K562 (cell line): ENCODE data around the gene RALB. TPM values are rescaled to one million over a fixed set of nuclear protein-coding genes. Genes with fewer than 3 reads are reported as not detected.

Experiments
- ATAC-seq: fragments of 200-7000 bp; cut with Tn5 transposase; 3 replicates; pipeline ENCODE4 v1.9.1; 2020; ENCODE audit warnings: moderate library complexity
- BruUV-seq: library from RNA; stranded (reverse); fragments of 400-500 nt; replicated peaks from 2 replicates; lab custom pipeline; 2021; lab: Mats Ljungman, UMichigan
- CTCF ChIA-PET: fragments of 300-600 bp; formaldehyde crosslinking; extraction: SDS; loops from one replicate; lab custom pipeline; 2021; ENCODE audit warnings: low intra/inter-chr PET ratio; lab: Yijun Ruan, JAX
- POLR2A ChIA-PET: fragments of 300-600, 350-650 bp; sonication (Branson Sonifier 250); formaldehyde crosslinking; extraction: SDS; loops from one replicate; lab custom pipeline; 2021; ENCODE audit warnings: antibody characterized with exemption, inconsistent platforms; lab: Yijun Ruan, JAX
- DNase-seq, 4 experiments: peaks; one replicate each; pipeline versions ENCODE4 v3.0.0 to v3.0.0-alpha.2; 2011 to 2018; ENCODE audit warnings: low spot score in 3 of 4, mixed read lengths in 3 of 4; ENCODE audit errors: extremely low read depth in 1 of 4
- FAIRE-seq: peaks from 2 replicates; lab custom pipeline; 2011; peaks lifted over from hg19 to GRCh38; lab: Jason Lieb, UNC
- H2AFZ ChIP-seq: 2 replicates; pipeline ENCODE4 v1.6.0; 2011; ENCODE audit warnings: low read depth, low read length, control low read depth, inconsistent platforms
- H3K27ac ChIP-seq: fragments of 200-600 bp; 3 replicates; pipeline ENCODE4 v1.8.0; 2011; ENCODE audit warnings: low read depth, mild to moderate bottlenecking, control low read depth, inconsistent platforms, low read length, moderate library complexity, mixed read lengths; ENCODE audit errors: extremely low read depth
- H3K27me3 ChIP-seq, 2 experiments: fragments of 300-600 bp in 1 of 2; 2 replicates in 1 of 2; 3 replicates in 1 of 2; pipeline versions ENCODE4 v1.6.0 to v1.8.0; 2011; ENCODE audit warnings: inconsistent platforms in 2 of 2, low read length in 2 of 2, mild to moderate bottlenecking in 1 of 2, mixed read lengths in 1 of 2, moderate library complexity in 1 of 2; ENCODE audit not compliant: control insufficient read depth in 2 of 2, insufficient read depth in 2 of 2
- H3K36me3 ChIP-seq: fragments of 300-600 bp; 3 replicates; pipeline ENCODE4 v1.8.0; 2011; ENCODE audit warnings: mild to moderate bottlenecking, low read length, inconsistent platforms; ENCODE audit not compliant: control insufficient read depth, insufficient read depth
- H3K4me1 ChIP-seq, 2 experiments: fragments of 200-600 bp in 1 of 2; replicated peaks in 1 of 2; 2 replicates in 1 of 2; 3 replicates in 1 of 2; pipeline versions ENCODE4 v1.5.1 to v1.8.0; 2011; ENCODE audit warnings: inconsistent platforms in 2 of 2, low read length in 2 of 2, mild to moderate bottlenecking in 1 of 2, mixed read lengths in 1 of 2, moderate library complexity in 1 of 2; ENCODE audit not compliant: control insufficient read depth in 2 of 2, insufficient read depth in 2 of 2
- H3K4me2 ChIP-seq: 2 replicates; pipeline ENCODE4 v1.6.1; 2011; ENCODE audit warnings: low read length, control low read depth, inconsistent platforms, mixed read lengths; ENCODE audit not compliant: insufficient read depth
- H3K4me3 ChIP-seq: fragments of 200-600 bp; sonication (generic), shearing (Covaris generic); 2 replicates; pipeline ENCODE4 v1.5.1; 2016; ENCODE audit warnings: control low read depth, inconsistent platforms
- H3K79me2 ChIP-seq: fragments of 200-600 bp; 3 replicates; pipeline ENCODE4 v1.8.0; 2011; ENCODE audit warnings: low read length, inconsistent platforms; ENCODE audit not compliant: control insufficient read depth, insufficient read depth
- H3K9ac ChIP-seq, 2 experiments: 2 replicates each; pipeline versions ENCODE4 v1.6.0 to v1.6.1; 2011; ENCODE audit warnings: low read depth in 2 of 2, low read length in 2 of 2, control low read depth in 1 of 2, inconsistent platforms in 1 of 2, mild to moderate bottlenecking in 1 of 2, mixed read lengths in 1 of 2; ENCODE audit not compliant: insufficient read depth in 1 of 2
- H3K9me1 ChIP-seq: one replicate; pipeline ENCODE4 v1.6.0; 2011; ENCODE audit warnings: inconsistent platforms, mild to moderate bottlenecking, low read length, moderate library complexity; ENCODE audit not compliant: control insufficient read depth, insufficient read depth
- H3K9me3 ChIP-seq: replicated peaks from 2 replicates; pipeline ENCODE4 v1.5.1; 2011; ENCODE audit warnings: low read depth, low read length, inconsistent platforms; ENCODE audit not compliant: control insufficient read depth, insufficient read depth
- H4K20me1 ChIP-seq: replicated peaks from 2 replicates; pipeline ENCODE4 v1.6.1; 2011; ENCODE audit warnings: low read length, inconsistent platforms, mixed read lengths; ENCODE audit not compliant: control insufficient read depth, insufficient read depth
- ARHGAP35 ChIP-seq: fragments of 450-650 bp; IDR thresholded peaks from 2 replicates; pipeline ENCODE4 v1.6.1; 2018; ENCODE audit not compliant: partially characterized antibody
- CREM ChIP-seq: IDR thresholded peaks from 2 replicates; pipeline ENCODE4 v1.6.1; 2014; ENCODE audit warnings: antibody characterized with exemption, low read depth
- MAZ ChIP-seq, 2 experiments: fragments of 450-650 bp in 1 of 2; sonication (generic) in 1 of 2; formaldehyde crosslinking; IDR thresholded peaks in 1 of 2; conservative IDR thresholded peaks in 1 of 2; 2 replicates each; pipeline versions ENCODE4 v1.4.0 to v1.5.0; 2020; ENCODE audit warnings: mild to moderate bottlenecking in 1 of 2, missing genetic modification reagents in 1 of 2
- RAD21 ChIP-seq, 2 experiments: fragments of 250-450 bp in 1 of 2; fragments of 450-650 bp in 1 of 2; sonication (Bioruptor Pico) in 1 of 2; formaldehyde crosslinking in 1 of 2; IDR thresholded peaks in 1 of 2; conservative IDR thresholded peaks in 1 of 2; 2 replicates each; pipeline versions ENCODE4 v1.4.0 to v1.8.0; 2020 to 2022; ENCODE audit warnings: mild to moderate bottlenecking in 2 of 2, moderate library complexity in 1 of 2
- RBFOX2 ChIP-seq: fragments of 200-400 bp; formaldehyde crosslinking; IDR thresholded peaks from 2 replicates; pipeline ENCODE4 v1.6.1; 2017; ENCODE audit warnings: low read depth, mild to moderate bottlenecking, low read length, moderate library complexity
- REST ChIP-seq, 2 experiments: fragments of 450-650 bp; formaldehyde crosslinking in 1 of 2; IDR thresholded peaks; 2 replicates each; pipeline versions ENCODE4 v1.4.0 to v1.6.1; 2014 to 2020; ENCODE audit warnings: mild to moderate bottlenecking in 2 of 2, borderline replicate concordance in 1 of 2, low read depth in 1 of 2
- RHOXF2B ChIP-seq: fragments of 250-450 bp; sonication (Bioruptor Pico); conservative IDR thresholded peaks from 2 replicates; pipeline ENCODE4 v1.5.1; 2021
- SMARCE1 ChIP-seq: fragments of 450-650 bp; IDR thresholded peaks from 2 replicates; pipeline ENCODE4 v1.7.1; 2016; ENCODE audit warnings: mild to moderate bottlenecking
- TOE1 ChIP-seq, 2 experiments: fragments of 450-650 bp in 1 of 2; sonication (generic) in 1 of 2; formaldehyde crosslinking in 1 of 2; IDR thresholded peaks; 2 replicates each; pipeline versions ENCODE4 v1.7.1 to v1.8.0; 2016 to 2022; ENCODE audit warnings: borderline replicate concordance in 2 of 2, mild to moderate bottlenecking in 2 of 2, antibody characterized with exemption in 1 of 2, inconsistent platforms in 1 of 2, low read depth in 1 of 2, missing genetic modification reagents in 1 of 2, moderate library complexity in 1 of 2
- ZBTB9 ChIP-seq: fragments of 450-650 bp; formaldehyde crosslinking; IDR thresholded peaks from 2 replicates; pipeline ENCODE4 v1.4.0; 2020; ENCODE audit warnings: mild to moderate bottlenecking, moderate library complexity
- ZNF830 ChIP-seq: fragments of 250-450 bp; sonication (Bioruptor Pico); IDR thresholded peaks from 2 replicates; pipeline ENCODE4 v1.5.0; 2021; ENCODE audit warnings: mild to moderate bottlenecking
- WGBS: fragments of 100-300 bp; shearing (Covaris generic); methylation state at CpG from one replicate; pipeline ENCODE4 v1.1.6; 2016; ENCODE audit warnings: low coverage, mixed read lengths; ENCODE audit not compliant: insufficient coverage; ENCODE audit errors: missing lambda C conversion rate; 5-methylcytosine and 5-hydroxymethylcytosine counted together
- in situ Hi-C: fragments of 300-500 bp; cut with MboI; formaldehyde crosslinking; loops from 4 replicates; pipeline ENCODE4 v1.15.0; 2018; ENCODE audit warnings: inconsistent platforms, mixed read lengths
- intact Hi-C: fragments of 100-400 bp; cut with micrococcal nuclease; formaldehyde crosslinking; loops from 2 replicates; pipeline ENCODE4 v1.14.2; 2022
- polyA plus RNA-seq, 8 experiments: library from polyadenylated mRNA; depleted of rRNA in 4 of 8; stranded (reverse) in 5 of 8; unstranded in 3 of 8; fragments of >200 nt; fragmentation: Nextera tagmentation in 2 of 8; fragmentation: Illumina TruSeq in 1 of 8; extraction: Ambion mirVana in 2 of 8; extraction: Trizol in 1 of 8; gene quantifications; 2 replicates each; pipeline versions ENCODE4 v1.2.1 to v1.2.3, GENCODE V29; 2011 to 2014; ENCODE audit warnings: inconsistent platforms in 1 of 8, missing spikeins in 1 of 8
- total RNA-seq, 7 experiments: library from RNA; depleted of rRNA in 6 of 7; stranded (reverse); fragments of >200 nt in 6 of 7; fragmentation: Illumina TruSeq in 2 of 7; extraction: Trizol in 2 of 7; gene quantifications; 2 replicates each; pipeline versions ENCODE4 v1.2.1 to v1.2.3, GENCODE V29; 2011 to 2021; ENCODE audit warnings: low replicate concordance in 1 of 7

The RALB gene
- total and polyA plus RNA-seq, 9 of the 15 experiments (the other 6 are each of a cell fraction or from before 2014, with no cell fraction given) = 14.8 to 65.6 (median 38.4) TPM

GRCh38 chr2:120206022-120206581, 46.5 kb upstream of the RALB start:
- no peak overlapping the region; a peak in 1 of 4 replicates for H3K9ac ChIP-seq
- POLR2A ChIA-PET = interaction anchor here (0.6 kb wide), 1 partner anchor 107 kb away, joined by 3 read pairs; no protein-coding TSS in a partner anchor
- H4K20me1 ChIP-seq = 0 out of 2 replicates have a peak, but pooled peaks cover 5% of the 10 kb centered on the region
- H3K9me3 ChIP-seq = no peaks in the 10 kb centered on the region
- H3K27ac ChIP-seq = no peak overlapping the region
- CTCF ChIA-PET = interaction anchor here (1.2 kb wide), 1 partner anchor 107 kb away, joined by 6 read pairs; no protein-coding TSS in a partner anchor
- no peak overlapping the region for H2AFZ ChIP-seq
- BruUV-seq = no TSS peak
- peaks cover 2 to 20% of the 10 kb centered on the region in 2 experiments; a peak in 4 of 5 replicates for H3K27me3 ChIP-seq
- H3K79me2 ChIP-seq = no peaks in the 10 kb centered on the region
- DNase-seq (peak; percentile 56 to 62 (median 58)), ATAC-seq (peak; percentile 86), FAIRE-seq (peak; percentile 35)
- in situ Hi-C loops = no loop called here
- H3K9me1 ChIP-seq = no peaks in the 10 kb centered on the region
- H3K4me1 ChIP-seq = peaks cover 0 to 9% of the 10 kb centered on the region in 2 experiments; a peak in 2 of 5 replicates
- no peaks in the 10 kb centered on the region for H3K36me3 ChIP-seq
- 10% methylated on average over 8 of the region's 8 CpGs for WGBS
- H3K4me3 ChIP-seq = no peak overlapping the region
- intact Hi-C loops = loop anchor here (1.0 kb wide), 1 partner anchor 107 kb away; no protein-coding TSS in a partner anchor
- no peak overlapping the region for H3K4me2 ChIP-seq
- no peak for TF ChIP-seq TOE1 (IDR thresholded peaks at IDR 0.05; ENCODE audit: borderline replicate concordance)
- no peak for TF ChIP-seq TOE1 (CRISPR knock-in tag; IDR thresholded peaks at IDR 0.05; ENCODE audit: borderline replicate concordance, low read depth)
- no peak for TF ChIP-seq ARHGAP35
- peak; percentile 59; the same call in 1 of the 2 replicates for TF ChIP-seq REST (IDR thresholded peaks at IDR 0.05; ENCODE audit: borderline replicate concordance)
- TF ChIP-seq REST (CRISPR knock-in tag; IDR thresholded peaks at IDR 0.05; ENCODE audit: low read depth) = no peak
- TF ChIP-seq RAD21 (CRISPR knock-in tag; conservative IDR thresholded peaks at IDR 0.05 in 1 of 2, IDR thresholded peaks at IDR 0.05 in 1 of 2) = peak; percentile 38 to 73; a peak in 3 of 4 replicates
- no peak for TF ChIP-seq SMARCE1
- 0 out of 2 replicates have a peak, but pooled peaks have one; percentile 12 for TF ChIP-seq CREM
- TF ChIP-seq ZNF830 = no peak
- peak in 1 of 2 experiments; percentile 33; a peak in 1 of 4 replicates for TF ChIP-seq MAZ (CRISPR knock-in tag; conservative IDR thresholded peaks at IDR 0.05 in 1 of 2, IDR thresholded peaks at IDR 0.05 in 1 of 2)
- no peak for TF ChIP-seq RHOXF2B (CRISPR knock-in tag)
- no peak for TF ChIP-seq ZBTB9 (CRISPR knock-in tag)
- TF ChIP-seq RBFOX2 = no peak
